Kidney (tissue), 14 donors: ENCODE data around the gene PGAM2. TPM values are rescaled to one million over a fixed set of nuclear protein-coding genes. Genes with fewer than 3 reads are reported as not detected.

Source experiments
- DNase-seq, 5 donors: peaks; one replicate each; pipeline ENCODE4 v3.0.0-alpha.2; 2013 to 2020
- FAIRE-seq: peaks from 2 replicates; lab custom pipeline; 2012; peaks lifted over from hg19 to GRCh38; lab: Jason Lieb, UNC
- H3K27ac ChIP-seq, 2 donors: one replicate each; pipeline ENCODE4 v1.7.0; 2013; ENCODE audit warnings: low read depth in 2 of 2, low read length in 2 of 2, inconsistent platforms in 1 of 2
- H3K27me3 ChIP-seq: one replicate; pipeline ENCODE4 v1.7.1; 2013; ENCODE audit warnings: low read length, inconsistent platforms; ENCODE audit not compliant: control insufficient read depth, insufficient read depth
- H3K36me3 ChIP-seq, 3 donors: one replicate each; pipeline versions ENCODE4 v1.7.0 to v1.7.1; 2013; ENCODE audit warnings: low read length in 3 of 3, control low read depth in 1 of 3, inconsistent platforms in 1 of 3; ENCODE audit not compliant: insufficient read depth in 3 of 3, control insufficient read depth in 2 of 3
- H3K4me1 ChIP-seq, 3 donors: one replicate each; pipeline versions ENCODE4 v1.7.0 to v1.7.1; 2013; ENCODE audit warnings: low read length in 3 of 3, inconsistent platforms in 1 of 3, low read depth in 1 of 3; ENCODE audit not compliant: control insufficient read depth in 2 of 3, insufficient read depth in 2 of 3
- H3K4me3 ChIP-seq, 3 donors: one replicate each; pipeline versions ENCODE4 v1.7.0 to v1.8.1; 2013; ENCODE audit warnings: low read length in 3 of 3, control low read depth in 1 of 3, inconsistent platforms in 1 of 3
- H3K9ac ChIP-seq, 3 donors: one replicate each; pipeline versions ENCODE4 v1.7.0 to v1.7.1; 2013; ENCODE audit warnings: low read length in 3 of 3, control low read depth in 1 of 3, inconsistent platforms in 1 of 3
- H3K9me3 ChIP-seq, 3 donors: one replicate each; pipeline versions ENCODE4 v1.7.0 to v1.7.1; 2013; ENCODE audit warnings: low read length in 3 of 3, control low read depth in 1 of 3, inconsistent platforms in 1 of 3; ENCODE audit not compliant: control insufficient read depth in 2 of 3, insufficient read depth in 1 of 3
- CTCF ChIP-seq: IDR thresholded peaks from 3 replicates; pipeline ENCODE4 v1.5.1; 2012; ENCODE audit warnings: mild to moderate bottlenecking, moderate library complexity, borderline replicate concordance; ENCODE audit not compliant: insufficient read depth; ENCODE audit errors: extremely low read depth
- intact Hi-C: fragments of 100-400 bp; cut with DNase I; formaldehyde crosslinking; loops from one replicate; pipeline ENCODE4 v1.11.1; 2022
- polyA plus RNA-seq: library from polyadenylated mRNA; stranded (reverse); fragments of 350-450 nt; fragmentation: Illumina TruSeq; extraction: RNeasy Lipid Tissue Mini Kit (QIAGEN cat#74804); gene quantifications from one replicate; pipeline ENCODE4 v1.2.3, GENCODE V29; 2014; ENCODE audit warnings: low read depth, low replicate concordance; ENCODE audit not compliant: insufficient read depth
- total RNA-seq: library from RNA; stranded (reverse); fragmentation: NEBNext Ultra II Directional; extraction: Animal tissue kit (Norgen Biotek cat#: 25700); gene quantifications from one replicate; pipeline ENCODE4 v1.2.1, GENCODE V29; 2021
- donor health status: control.
- donor health status: control.
- donor health status: control.
- donor health status: control.
- donor health status: control.
- donor health status: DM: yes; HTN: yes; CAD: no.
- donor health status: Normal renal cell carcinoma (clear cell type).

PGAM2 gene
- total and polyA plus RNA-seq, 2 donors from 2014 or later: 2.1 to 37.7 TPM

DNA sequence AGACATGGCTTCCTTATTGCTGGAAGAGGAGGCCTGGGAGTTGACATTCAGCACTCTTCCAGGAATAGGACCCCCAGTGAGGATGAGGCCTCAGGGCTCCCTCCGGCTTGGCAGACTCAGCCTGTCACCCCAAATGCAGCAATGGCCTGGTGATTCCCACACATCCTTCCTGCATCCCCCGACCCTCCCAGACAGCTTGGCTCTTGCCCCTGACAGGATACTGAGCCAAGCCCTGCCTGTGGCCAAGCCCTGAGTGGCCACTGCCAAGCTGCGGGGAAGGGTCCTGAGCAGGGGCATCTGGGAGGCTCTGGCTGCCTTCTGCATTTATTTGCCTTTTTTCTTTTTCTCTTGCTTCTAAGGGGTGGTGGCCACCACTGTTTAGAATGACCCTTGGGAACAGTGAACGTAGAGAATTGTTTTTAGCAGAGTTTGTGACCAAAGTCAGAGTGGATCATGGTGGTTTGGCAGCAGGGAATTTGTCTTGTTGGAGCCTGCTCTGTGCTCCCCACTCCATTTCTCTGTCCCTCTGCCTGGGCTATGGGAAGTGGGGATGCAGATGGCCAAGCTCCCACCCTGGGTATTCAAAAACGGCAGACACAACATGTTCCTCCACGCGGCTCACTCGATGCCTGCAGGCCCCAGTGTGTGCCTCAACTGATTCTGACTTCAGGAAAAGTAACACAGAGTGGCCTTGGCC is 4.3 kb downstream of the PGAM2 start:
- no peak overlapping the region for H3K9ac ChIP-seq
- FAIRE-seq: no peak
- no peak for TF ChIP-seq CTCF
- intact Hi-C loops: no loop called here
- H3K4me1 ChIP-seq: peaks cover 0 to 21% (median 5%) of the 10 kb centered on the region in 3 donors
- no peak overlapping the region for H3K4me3 ChIP-seq
- H3K27me3 ChIP-seq: no peaks in the 10 kb centered on the region
- peaks cover under 1 to 42% (median 37%) of the 10 kb centered on the region in 3 donors for H3K36me3 ChIP-seq
- H3K27ac ChIP-seq: no peak overlapping the region
- no peaks in the 10 kb centered on the region for H3K9me3 ChIP-seq
- DNase-seq: peak in 2 of 5 donors; percentile 28 to 56

DNA sequence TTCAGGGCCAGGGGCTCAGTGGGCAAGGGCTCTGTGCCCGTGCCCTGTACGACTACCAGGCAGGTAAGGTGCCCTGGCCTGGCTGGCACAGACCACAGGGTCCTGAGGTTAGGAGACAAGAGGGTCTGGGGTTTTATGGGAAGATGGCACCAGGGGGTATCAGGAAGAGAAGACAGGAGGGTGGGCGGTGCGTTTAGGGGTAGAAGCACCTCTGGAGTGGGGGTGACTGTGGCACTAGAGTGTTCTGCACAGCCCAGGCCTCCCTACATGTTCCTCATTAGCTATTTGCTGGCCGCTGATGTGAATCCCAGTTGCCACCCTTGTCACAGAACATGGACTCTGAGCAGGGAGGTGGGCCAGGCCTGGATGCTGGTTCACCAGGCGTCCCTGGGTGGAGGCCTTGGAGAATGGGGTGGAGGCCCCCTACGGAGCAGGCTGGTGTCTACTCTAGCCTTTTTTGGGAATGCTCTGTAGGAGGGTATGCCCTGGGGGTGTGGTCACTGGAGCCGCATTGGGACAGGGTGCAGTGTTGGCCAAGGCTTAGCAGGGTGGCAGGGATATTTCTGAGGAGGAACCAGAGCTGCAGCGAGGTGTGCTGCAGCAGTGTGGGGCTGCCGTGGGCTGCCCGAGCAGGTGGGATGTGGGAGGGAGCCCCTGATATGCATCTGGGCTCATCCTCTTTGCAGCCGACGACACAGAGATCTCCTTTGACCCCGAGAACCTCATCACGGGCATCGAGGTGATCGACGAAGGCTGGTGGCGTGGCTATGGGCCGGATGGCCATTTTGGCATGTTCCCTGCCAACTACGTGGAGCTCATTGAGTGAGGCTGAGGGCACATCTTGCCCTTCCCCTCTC is 5.0 kb downstream of the PGAM2 start:
- H3K36me3 ChIP-seq: peaks cover 2 to 43% (median 39%) of the 10 kb centered on the region in 3 donors
- no peak overlapping the region for H3K9ac ChIP-seq
- no peaks in the 10 kb centered on the region for H3K9me3 ChIP-seq
- TF ChIP-seq CTCF: no peak
- no peaks in the 10 kb centered on the region for H3K27me3 ChIP-seq
- no peak overlapping the region for H3K27ac ChIP-seq
- no peak overlapping the region for H3K4me3 ChIP-seq
- H3K4me1 ChIP-seq: peaks cover 0 to 21% (median 5%) of the 10 kb centered on the region in 3 donors
- intact Hi-C loops: no loop called here
- FAIRE-seq (no peak), DNase-seq (peak in 2 of 5 donors; percentile 19 to 52)

- H3K4me3 ChIP-seq: no peak overlapping the region
- H3K9me3 ChIP-seq: no peaks in the 10 kb centered on the region
- no peak overlapping the region for H3K9ac ChIP-seq
- no peak for TF ChIP-seq CTCF
- DNase-seq: peak in 2 of 5 donors; percentile 44 to 67
- FAIRE-seq: no peak
- peaks cover 4 to 45% (median 43%) of the 10 kb centered on the region in 3 donors for H3K36me3 ChIP-seq
- H3K27me3 ChIP-seq: no peaks in the 10 kb centered on the region
- no peak overlapping the region for H3K27ac ChIP-seq
- peaks cover 0 to 17% (median 5%) of the 10 kb centered on the region in 3 donors for H3K4me1 ChIP-seq
- intact Hi-C loops: no loop called here
These were observed 5.9 kb downstream of the PGAM2 start for GRCh38 chr7:44059219-44060090.
